ENCODE results near the gene INTS7. TPM values are rescaled to one million over a fixed set of nuclear protein-coding genes. Genes with fewer than 3 reads are reported as not detected.
A peak's percentile ranks its signal among the peaks of the same experiment; 100 is the strongest.

The INTS7 gene
- total and polyA plus RNA-seq, 10 donors: 5.4 to 16.5 (median 12.3) TPM

- intact Hi-C loops (cut with DNase I; ENCODE audit: low total_unique reads): no loop called here
- TF ChIP-seq CTCF (IDR thresholded peaks at IDR 0.05 in 8 of 11, conservative IDR thresholded peaks at IDR 0.05 in 3 of 11) (no peak), POLR2AphosphoS5 (IDR thresholded peaks at IDR 0.05) (no peak), POLR2A (IDR thresholded peaks at IDR 0.05) (no peak)
Measured at GRCh38 chr1:211928290-211928801, 107.0 kb downstream of the INTS7 start.

GRCh38 chr1:211925016-211925415, 110.3 kb downstream of the INTS7 start:
- TF ChIP-seq POLR2AphosphoS5 (IDR thresholded peaks at IDR 0.05) (no peak), CTCF (IDR thresholded peaks at IDR 0.05 in 8 of 11, conservative IDR thresholded peaks at IDR 0.05 in 3 of 11) (no peak), POLR2A (IDR thresholded peaks at IDR 0.05) (no peak)
- 75 to 84% (median 81%) methylated on average over 7 of the region's 7 CpGs for WGBS, 5 donors
- intact Hi-C loops (cut with DNase I; ENCODE audit: low total_unique reads): no loop called here
- no peak overlapping the region for H3K4me3 ChIP-seq
- H3K4me1 ChIP-seq: peaks cover 0 to 24% (median 6%) of the 10 kb centered on the region in 6 donors
- H3K36me3 ChIP-seq: no peaks in the 10 kb centered on the region
- H3K27me3 ChIP-seq (replicated peaks in 1 of 7): no peaks in the 10 kb centered on the region
- no peaks in the 10 kb centered on the region for H3K9me3 ChIP-seq
- no peak overlapping the region for H3K27ac ChIP-seq
- DNase-seq: no peak

More at GRCh38 chr1:211928290-211928801, 107.0 kb downstream of the INTS7 start:
- Histone ChIP-seq H3K9me3 (no peaks in the 10 kb centered on the region), H3K4me3 (peak overlapping the region in 1 of 8 donors; percentile 36), H3K36me3 (no peaks in the 10 kb centered on the region), H3K27ac (peak overlapping the region in 6 of 8 donors; percentile 47 to 87 (median 64)), H3K27me3 (replicated peaks in 1 of 7) (no peaks in the 10 kb centered on the region), H3K4me1 (peaks cover 0 to 33% (median 6%) of the 10 kb centered on the region in 6 donors)
- DNase-seq: no peak
- 90 to 100% (median 93%) methylated on average over 1 of the region's 1 CpG for WGBS, 5 donors

GRCh38 chr1:211924256-211924655, 111.1 kb downstream of the INTS7 start:
- H3K4me1 ChIP-seq: peaks cover 0 to 23% (median 3%) of the 10 kb centered on the region in 6 donors

More at GRCh38 chr1:211924256-211924655, 111.1 kb downstream of the INTS7 start:
- intact Hi-C loops (cut with DNase I; ENCODE audit: low total_unique reads): no loop called here
- DNase-seq: no peak
- 80 to 95% (median 88%) methylated on average over 10 of the region's 10 CpGs for WGBS, 5 donors
- H3K4me3 ChIP-seq: no peak overlapping the region
- H3K9me3 ChIP-seq: no peaks in the 10 kb centered on the region
- H3K27me3 ChIP-seq (replicated peaks in 1 of 7): no peaks in the 10 kb centered on the region
- no peak for TF ChIP-seq POLR2AphosphoS5 (IDR thresholded peaks at IDR 0.05)
- no peak for TF ChIP-seq CTCF (IDR thresholded peaks at IDR 0.05 in 8 of 11, conservative IDR thresholded peaks at IDR 0.05 in 3 of 11)
- no peak for TF ChIP-seq POLR2A (IDR thresholded peaks at IDR 0.05)
- no peak overlapping the region for H3K27ac ChIP-seq
- H3K36me3 ChIP-seq: no peaks in the 10 kb centered on the region
